GM12878 (cell line): Measurements from ENCODE around the gene RBM7. TPM values are rescaled to one million over a fixed set of nuclear protein-coding genes. Genes with fewer than 3 reads are reported as not detected.

Source experiments
- ATAC-seq: fragments of 200-7000 bp; cut with Tn5 transposase; 3 replicates; pipeline ENCODE4 v1.9.1; 2020; ENCODE audit warnings: mild to moderate bottlenecking, moderate library complexity
- BruUV-seq: library from RNA; stranded (reverse); fragments of 400-500 nt; replicated peaks from 2 replicates; lab custom pipeline; 2021; lab: Mats Ljungman, UMichigan
- CTCF ChIA-PET: fragments of 300-600 bp; sonication (Branson Sonifier 250); formaldehyde crosslinking; extraction: SDS; loops from one replicate; lab custom pipeline; 2021; ENCODE audit warnings: inconsistent platforms; lab: Yijun Ruan, JAX
- POLR2A ChIA-PET: fragments of 350-600 bp; formaldehyde crosslinking; extraction: SDS; loops from one replicate; lab custom pipeline; 2021; ENCODE audit warnings: inconsistent platforms; lab: Charles Lee
- RAD21 ChIA-PET: fragments of 300-600 bp; sonication (Branson Sonifier 250); formaldehyde crosslinking; loops from one replicate; lab custom pipeline; 2023; ENCODE audit warnings: antibody characterized with exemption; ENCODE audit not compliant: unreplicated experiment; lab: Charles Lee
- SMC1A ChIA-PET: fragments of 300-600 bp; sonication (Branson Sonifier 250); formaldehyde crosslinking; loops from one replicate; lab custom pipeline; 2023; ENCODE audit not compliant: unreplicated experiment, uncharacterized antibody; lab: Charles Lee
- DNase-seq: peaks from one replicate; pipeline ENCODE4 v3.0.0-alpha.2; 2011; ENCODE audit warnings: low read depth, low spot score
- FAIRE-seq: peaks from 3 replicates; lab custom pipeline; 2011; peaks lifted over from hg19 to GRCh38; lab: Jason Lieb, UNC
- H2AFZ ChIP-seq: 2 replicates; pipeline ENCODE4 v1.6.0; 2011; ENCODE audit warnings: low read depth, low read length, control low read depth; ENCODE audit not compliant: control insufficient read depth
- H3K27ac ChIP-seq: 2 replicates; pipeline ENCODE4 v1.5.1; 2011; ENCODE audit warnings: control low read depth; ENCODE audit not compliant: control insufficient read depth, insufficient read depth
- H3K27me3 ChIP-seq, 2 experiments: replicated peaks in 1 of 2; 2 replicates each; pipeline versions ENCODE4 v1.6.0 to v1.6.1; 2011; ENCODE audit warnings: low read length in 1 of 2; ENCODE audit not compliant: control insufficient read depth in 2 of 2, insufficient read depth in 2 of 2
- H3K36me3 ChIP-seq, 2 experiments: 2 replicates each; pipeline ENCODE4 v1.5.1; 2011; ENCODE audit warnings: low read length in 1 of 2; ENCODE audit not compliant: control insufficient read depth in 2 of 2, insufficient read depth in 2 of 2
- H3K4me1 ChIP-seq: 2 replicates; pipeline ENCODE4 v1.6.1; 2011; ENCODE audit warnings: mild to moderate bottlenecking, low read length, moderate library complexity, mixed read lengths; ENCODE audit not compliant: control insufficient read depth, insufficient read depth
- H3K4me2 ChIP-seq: 2 replicates; pipeline ENCODE4 v1.6.0; 2011; ENCODE audit warnings: control low read depth; ENCODE audit not compliant: control insufficient read depth, insufficient read depth
- H3K4me3 ChIP-seq: fragments of 200-600 bp; sonication (generic); 2 replicates; pipeline ENCODE4 v1.5.1; 2016
- H3K79me2 ChIP-seq: 2 replicates; pipeline ENCODE4 v1.6.0; 2011; ENCODE audit warnings: low read length; ENCODE audit not compliant: control insufficient read depth, insufficient read depth
- H3K9ac ChIP-seq: 2 replicates; pipeline ENCODE4 v1.8.0; 2011; ENCODE audit warnings: low read length, control low read depth, mixed read lengths; ENCODE audit not compliant: control insufficient read depth, insufficient read depth
- H3K9me3 ChIP-seq: replicated peaks from 3 replicates; pipeline ENCODE4 v1.5.1; 2011; ENCODE audit warnings: mild to moderate bottlenecking, low read length; ENCODE audit not compliant: control insufficient read depth, insufficient read depth
- H4K20me1 ChIP-seq: 2 replicates; pipeline ENCODE4 v1.6.0; 2011; ENCODE audit not compliant: control insufficient read depth, insufficient read depth
- CBX3 ChIP-seq: fragments of 200-600 bp; sonication (generic); IDR thresholded peaks from 2 replicates; pipeline ENCODE4 v1.6.1; 2016; ENCODE audit warnings: low read depth, borderline replicate concordance
- EP300 ChIP-seq, 2 experiments: fragments of 150-350 bp in 1 of 2; IDR thresholded peaks; 2 replicates each; pipeline ENCODE4 v1.6.1; 2011 to 2012; ENCODE audit warnings: low read depth in 2 of 2, low read length in 2 of 2, borderline replicate concordance in 1 of 2, improper control_type of control experiment in 1 of 2, inconsistent platforms in 1 of 2; ENCODE audit not compliant: control insufficient read depth in 1 of 2
- EZH2 ChIP-seq: IDR thresholded peaks from 2 replicates; pipeline ENCODE4 v1.6.1; 2012; ENCODE audit warnings: low read depth, mild to moderate bottlenecking, control low read depth, inconsistent platforms, low read length, borderline replicate concordance; ENCODE audit not compliant: control insufficient read depth
- HDGF ChIP-seq: fragments of 450-650 bp; IDR thresholded peaks from 2 replicates; pipeline ENCODE4 v1.6.1; 2016; ENCODE audit warnings: antibody characterized with exemption
- IRF3 ChIP-seq: fragments of 450-650 bp; IDR thresholded peaks from 2 replicates; pipeline ENCODE4 v1.6.1; 2014; ENCODE audit warnings: mild to moderate bottlenecking
- NFXL1 ChIP-seq: fragments of 450-650 bp; IDR thresholded peaks from 2 replicates; pipeline ENCODE4 v1.6.1; 2017; ENCODE audit warnings: antibody characterized with exemption, mild to moderate bottlenecking, borderline replicate concordance
- NFYB ChIP-seq: IDR thresholded peaks from 2 replicates; pipeline ENCODE4 v1.6.1; 2011; ENCODE audit warnings: low read depth, mild to moderate bottlenecking, low read length, improper control_type of control experiment, moderate library complexity; ENCODE audit not compliant: insufficient read depth
- RFX5 ChIP-seq: IDR thresholded peaks from 2 replicates; pipeline ENCODE4 v1.6.1; 2011; ENCODE audit warnings: low read depth, low read length, improper control_type of control experiment
- SKIL ChIP-seq: fragments of 450-650 bp; IDR thresholded peaks from 2 replicates; pipeline ENCODE4 v1.6.1; 2017; ENCODE audit warnings: mild to moderate bottlenecking, low read depth, inconsistent platforms; ENCODE audit not compliant: poor library complexity, severe bottlenecking
- SMAD1 ChIP-seq: fragments of 450-650 bp; IDR thresholded peaks from 2 replicates; pipeline ENCODE4 v1.6.1; 2018; ENCODE audit warnings: mild to moderate bottlenecking, low read depth; ENCODE audit not compliant: partially characterized antibody
- SMC3 ChIP-seq: IDR thresholded peaks from 2 replicates; pipeline ENCODE4 v1.6.1; 2011; ENCODE audit warnings: low read length, improper control_type of control experiment, borderline replicate concordance
- SREBF1 ChIP-seq: IDR thresholded peaks from 2 replicates; pipeline ENCODE4 v1.6.1; 2012; ENCODE audit warnings: mild to moderate bottlenecking, low read length
- SREBF2 ChIP-seq: IDR thresholded peaks from 2 replicates; pipeline ENCODE4 v1.6.1; 2012; ENCODE audit warnings: mild to moderate bottlenecking, low read length
- YBX1 ChIP-seq: fragments of 450-650 bp; IDR thresholded peaks from 2 replicates; pipeline ENCODE4 v1.6.1; 2016; ENCODE audit warnings: antibody characterized with exemption
- WGBS: methylation state at CpG from one replicate; pipeline ENCODE4 v1.1.6; 2016; ENCODE audit warnings: low lambda C conversion rate; ENCODE audit not compliant: insufficient replicate concordance, insufficient coverage; ENCODE audit errors: missing lambda C conversion rate; 5-methylcytosine and 5-hydroxymethylcytosine counted together
- in situ Hi-C: fragments of 300-500 bp; cut with MboI; formaldehyde crosslinking; loops from 9 replicates; pipeline ENCODE4 v1.14.3; 2018; ENCODE audit warnings: mixed read lengths
- intact Hi-C: fragments of 100-400 bp; cut with micrococcal nuclease; formaldehyde crosslinking; loops from one replicate; pipeline ENCODE4 v1.14.2; 2022; ENCODE audit not compliant: unreplicated experiment
- polyA plus RNA-seq, 11 experiments: library from polyadenylated mRNA; depleted of rRNA in 4 of 11; unstranded in 6 of 11; stranded (reverse) in 5 of 11; fragments of >200 nt; fragmentation: Nextera tagmentation in 4 of 11; fragmentation: Illumina TruSeq in 1 of 11; extraction: Ambion mirVana in 4 of 11; extraction: Trizol in 1 of 11; gene quantifications; 1 replicate in 1 of 11; 2 replicates in 10 of 11; pipeline versions ENCODE4 v1.2.1 to v1.2.3, GENCODE V29; 2011 to 2016; ENCODE audit warnings: inconsistent platforms in 2 of 11, missing spikeins in 2 of 11, low read depth in 1 of 11
- total RNA-seq, 4 experiments: library from RNA; depleted of rRNA in 3 of 4; stranded (reverse); fragments of >200 nt in 3 of 4; fragmentation: Illumina TruSeq in 1 of 4; extraction: Trizol in 1 of 4; gene quantifications; 2 replicates each; pipeline versions ENCODE4 v1.2.1 to v1.2.3, GENCODE V29; 2013 to 2021

Gene RBM7
- total and polyA plus RNA-seq, 10 of the 15 experiments (the other 5 are each of a cell fraction or from before 2014, with no cell fraction given): 17.0 to 46.2 (median 26.0) TPM

GRCh38 chr11:114449845-114450244 is 49.4 kb downstream of the RBM7 start:
- no peak for DNase-seq
- no peak for TF ChIP-seq SREBF2
- TF ChIP-seq SMAD1: no peak
- no peak for TF ChIP-seq CBX3
- no peak for TF ChIP-seq EZH2
- no peak for TF ChIP-seq RFX5
- 77% methylated on average over 6 of the region's 6 CpGs for WGBS
- H3K36me3 ChIP-seq: no peaks in the 10 kb centered on the region
- in situ Hi-C loops: no loop called here
- FAIRE-seq: no peak
- no peak overlapping the region for H2AFZ ChIP-seq
- ChIA-PET RAD21 (no interaction called here), SMC1A (interaction anchor here (0.7 kb wide), 1 partner anchor 22 kb away, joined by 3 read pairs; no protein-coding TSS in a partner anchor), CTCF (interaction anchor here (1.0 kb wide), 1 partner anchor 12 kb away, joined by 4 read pairs; no protein-coding TSS in a partner anchor), POLR2A (no interaction called here)
- no peaks in the 10 kb centered on the region for H3K4me1 ChIP-seq
- no peaks in the 10 kb centered on the region for H4K20me1 ChIP-seq
- no TSS peak for BruUV-seq
- no peak overlapping the region for H3K4me2 ChIP-seq
- ATAC-seq: no peak
- H3K9me3 ChIP-seq: no peaks in the 10 kb centered on the region
- intact Hi-C loops: no loop called here
- no peak overlapping the region for H3K27ac ChIP-seq
- no peaks in the 10 kb centered on the region for H3K27me3 ChIP-seq
- H3K79me2 ChIP-seq: no peaks in the 10 kb centered on the region
- H3K4me3 ChIP-seq: no peak overlapping the region
- no peak overlapping the region for H3K9ac ChIP-seq

GRCh38 chr11:114452399-114452798 is 51.9 kb downstream of the RBM7 start:
- H3K9ac ChIP-seq: no peak overlapping the region
- ChIA-PET CTCF (no interaction called here), RAD21 (no interaction called here), SMC1A (interaction anchor here (1.4 kb wide), 1 partner anchor 9 kb away, joined by 3 read pairs; no protein-coding TSS in a partner anchor), POLR2A (no interaction called here)
- H3K9me3 ChIP-seq: no peaks in the 10 kb centered on the region
- FAIRE-seq (no peak), ATAC-seq (no peak), DNase-seq (no peak)
- H3K79me2 ChIP-seq: no peaks in the 10 kb centered on the region
- no peaks in the 10 kb centered on the region for H3K27me3 ChIP-seq
- TF ChIP-seq HDGF (no peak), SKIL (no peak), SMC3 (no peak), IRF3 (no peak), EP300 (IDR thresholded peaks at IDR 0.05; ENCODE audit: borderline replicate concordance in 1 of 2, control insufficient read depth in 1 of 2, low read depth in 2 of 2, low read length in 2 of 2) (no peak), NFYB (no peak), YBX1 (no peak), SREBF1 (no peak), NFXL1 (no peak)
- H4K20me1 ChIP-seq: no peaks in the 10 kb centered on the region
- H3K4me1 ChIP-seq: no peaks in the 10 kb centered on the region
- 76% methylated on average over 3 of the region's 3 CpGs for WGBS
- no peak overlapping the region for H3K27ac ChIP-seq
- no peaks in the 10 kb centered on the region for H3K36me3 ChIP-seq
- no peak overlapping the region for H3K4me3 ChIP-seq
- BruUV-seq: no TSS peak
- H3K4me2 ChIP-seq: no peak overlapping the region
- in situ Hi-C loops: no loop called here
- H2AFZ ChIP-seq: no peak overlapping the region
- intact Hi-C loops: no loop called here
